Measurements from ENCODE around the gene SELENOP.

Gene SELENOP

DNA sequence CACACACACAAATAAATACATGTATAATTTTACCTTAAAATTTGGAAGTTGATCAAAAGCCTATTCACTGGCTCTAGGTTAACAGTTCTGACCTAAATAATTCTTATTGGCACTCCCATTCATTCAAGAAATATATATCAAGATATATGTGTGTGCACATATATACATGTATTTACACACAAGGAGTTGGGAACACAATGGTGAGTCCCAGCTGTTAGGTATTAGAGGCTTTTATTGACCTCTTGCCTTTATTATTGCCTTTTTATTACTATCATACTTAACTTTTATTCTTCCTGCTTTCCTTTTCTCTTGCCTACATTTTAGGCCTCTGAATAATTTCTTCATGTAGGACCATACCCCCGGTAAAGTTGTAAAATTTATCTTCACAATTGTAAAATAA is 30.1 kb downstream of the SELENOP start:
- Histone ChIP-seq H3K27me3 (ENCODE audit: control insufficient read depth, insufficient read depth, low read length) (no peaks in the 10 kb centered on the region), H3K9ac (ENCODE audit: low read depth, low read length) (no peak overlapping the region), H3K36me3 (ENCODE audit: control insufficient read depth, insufficient read depth, low read length) (no peaks in the 10 kb centered on the region), H3K4me3 (ENCODE audit: low read depth, low read length) (no peak overlapping the region), H3K9me3 (ENCODE audit: control insufficient read depth, insufficient read depth, low read length) (no peaks in the 10 kb centered on the region), H3K4me1 (ENCODE audit: control insufficient read depth, insufficient read depth, low read length) (peaks cover 4% of the 10 kb centered on the region)

DNA sequence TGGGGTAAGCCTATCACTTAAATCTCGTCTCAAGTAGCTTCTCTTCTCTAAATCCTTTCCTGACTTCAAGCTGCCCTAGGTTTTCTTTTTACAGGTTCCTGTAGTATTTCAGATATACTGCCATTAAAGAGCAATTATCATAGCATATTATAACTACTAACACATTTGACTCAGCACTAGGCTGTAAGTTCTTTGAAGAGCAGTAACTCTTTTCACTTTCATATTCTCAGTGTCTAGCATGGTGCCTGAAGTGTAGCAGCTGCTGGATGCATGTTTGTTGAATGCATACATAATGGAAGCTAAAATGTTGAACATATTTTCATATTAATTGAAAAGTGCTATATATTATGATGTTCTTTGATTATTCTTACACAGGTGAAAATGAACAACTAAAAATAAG is 32.6 kb downstream of the SELENOP start:
- no peaks in the 10 kb centered on the region for H3K27me3 ChIP-seq (ENCODE audit: control insufficient read depth, insufficient read depth, low read length)
- H3K9ac ChIP-seq (ENCODE audit: low read depth, low read length) = no peak overlapping the region
- no peaks in the 10 kb centered on the region for H3K9me3 ChIP-seq (ENCODE audit: control insufficient read depth, insufficient read depth, low read length)
- no peak overlapping the region for H3K4me3 ChIP-seq (ENCODE audit: low read depth, low read length)
- no peaks in the 10 kb centered on the region for H3K36me3 ChIP-seq (ENCODE audit: control insufficient read depth, insufficient read depth, low read length)
- H3K4me1 ChIP-seq (ENCODE audit: control insufficient read depth, insufficient read depth, low read length) = peaks cover 4% of the 10 kb centered on the region

DNA sequence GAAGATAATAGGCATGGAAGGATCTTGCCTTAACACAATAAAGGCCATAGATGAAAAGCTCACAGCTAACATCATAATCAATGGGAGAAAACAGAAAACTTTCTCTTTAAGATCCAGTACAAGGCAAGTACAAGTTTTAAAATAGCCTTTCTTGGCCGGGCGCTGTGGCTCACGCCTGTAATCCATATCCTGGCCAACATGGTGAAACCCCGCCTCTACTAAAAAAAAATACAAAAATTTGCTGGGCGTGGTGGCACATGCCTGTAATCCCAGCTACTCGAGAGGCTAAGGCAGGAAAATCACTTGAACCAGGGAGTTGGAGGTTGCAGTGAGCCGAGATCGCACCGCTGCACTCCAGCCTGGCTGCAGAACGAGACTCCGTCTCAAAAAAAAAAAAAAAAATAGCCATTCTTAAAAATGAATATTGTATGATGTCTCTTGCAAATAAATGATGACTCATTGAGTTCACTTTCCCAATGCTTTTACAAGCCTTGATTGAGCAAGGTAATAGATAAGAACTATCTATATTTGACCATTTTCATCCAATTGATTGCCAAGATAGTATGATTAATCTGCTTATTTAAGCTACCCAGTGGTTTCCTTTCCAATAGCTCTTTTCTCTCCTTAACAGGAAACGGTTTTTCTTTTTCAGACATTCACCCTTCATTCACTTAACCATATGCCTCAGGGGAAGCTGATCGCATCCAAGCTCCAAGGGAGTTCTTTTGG is 39.3 kb downstream of the SELENOP start:
- Histone ChIP-seq H3K9ac (ENCODE audit: low read depth, low read length) (no peak overlapping the region), H3K9me3 (ENCODE audit: control insufficient read depth, insufficient read depth, low read length) (no peaks in the 10 kb centered on the region), H3K27me3 (ENCODE audit: control insufficient read depth, insufficient read depth, low read length) (no peaks in the 10 kb centered on the region), H3K4me1 (ENCODE audit: control insufficient read depth, insufficient read depth, low read length) (no peaks in the 10 kb centered on the region), H3K36me3 (ENCODE audit: control insufficient read depth, insufficient read depth, low read length) (no peaks in the 10 kb centered on the region), H3K4me3 (ENCODE audit: low read depth, low read length) (no peak overlapping the region)

- Histone ChIP-seq H3K9me3 (ENCODE audit: control insufficient read depth, insufficient read depth, low read length) (no peaks in the 10 kb centered on the region), H3K4me3 (ENCODE audit: low read depth, low read length) (no peak overlapping the region), H3K4me1 (ENCODE audit: control insufficient read depth, insufficient read depth, low read length) (no peaks in the 10 kb centered on the region), H3K27me3 (ENCODE audit: control insufficient read depth, insufficient read depth, low read length) (no peaks in the 10 kb centered on the region), H3K36me3 (ENCODE audit: control insufficient read depth, insufficient read depth, low read length) (no peaks in the 10 kb centered on the region), H3K9ac (ENCODE audit: low read depth, low read length) (no peak overlapping the region)
Measured at GRCh38 chr5:42770003-42770402, 41.7 kb downstream of the SELENOP start.

GRCh38 chr5:42768106-42768504 is 43.6 kb downstream of the SELENOP start:
- no peak overlapping the region for H3K9ac ChIP-seq (ENCODE audit: low read depth, low read length)
- no peak overlapping the region for H3K4me3 ChIP-seq (ENCODE audit: low read depth, low read length)
- no peaks in the 10 kb centered on the region for H3K4me1 ChIP-seq (ENCODE audit: control insufficient read depth, insufficient read depth, low read length)
- H3K27me3 ChIP-seq (ENCODE audit: control insufficient read depth, insufficient read depth, low read length) = no peaks in the 10 kb centered on the region
- no peaks in the 10 kb centered on the region for H3K9me3 ChIP-seq (ENCODE audit: control insufficient read depth, insufficient read depth, low read length)
- no peaks in the 10 kb centered on the region for H3K36me3 ChIP-seq (ENCODE audit: control insufficient read depth, insufficient read depth, low read length)

- no peaks in the 10 kb centered on the region for H3K9me3 ChIP-seq (ENCODE audit: control insufficient read depth, insufficient read depth, low read length)
- H3K27me3 ChIP-seq (ENCODE audit: control insufficient read depth, insufficient read depth, low read length) = no peaks in the 10 kb centered on the region
- no peak overlapping the region for H3K9ac ChIP-seq (ENCODE audit: low read depth, low read length)
- no peaks in the 10 kb centered on the region for H3K4me1 ChIP-seq (ENCODE audit: control insufficient read depth, insufficient read depth, low read length)
- no peaks in the 10 kb centered on the region for H3K36me3 ChIP-seq (ENCODE audit: control insufficient read depth, insufficient read depth, low read length)
- H3K4me3 ChIP-seq (ENCODE audit: low read depth, low read length) = no peak overlapping the region
Measured at GRCh38 chr5:42767491-42768105, 44.1 kb downstream of the SELENOP start.

DNA sequence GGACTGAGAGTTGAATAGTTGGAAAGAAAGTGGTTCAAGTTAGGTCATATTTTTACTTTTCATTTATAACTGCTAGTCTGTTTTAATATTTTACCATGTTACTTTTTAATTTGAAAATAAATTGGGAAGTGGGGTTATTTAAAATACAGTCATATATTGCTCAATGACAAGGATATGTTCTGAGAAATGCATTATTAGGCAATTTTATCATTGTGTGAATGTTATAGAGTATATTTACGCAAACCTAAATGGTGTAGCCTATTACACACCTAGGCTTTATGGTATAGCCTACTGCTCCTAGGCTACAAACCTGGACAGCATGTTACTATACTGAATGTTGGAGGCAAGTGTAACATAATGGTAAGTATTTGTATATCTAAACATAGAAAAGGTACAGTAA is 49.9 kb downstream of the SELENOP start:
- Histone ChIP-seq H3K9me3 (ENCODE audit: control insufficient read depth, insufficient read depth, low read length) (no peaks in the 10 kb centered on the region), H3K4me1 (ENCODE audit: control insufficient read depth, insufficient read depth, low read length) (peaks cover 6% of the 10 kb centered on the region), H3K9ac (ENCODE audit: low read depth, low read length) (no peak overlapping the region), H3K27me3 (ENCODE audit: control insufficient read depth, insufficient read depth, low read length) (no peaks in the 10 kb centered on the region), H3K4me3 (ENCODE audit: low read depth, low read length) (no peak overlapping the region), H3K36me3 (ENCODE audit: control insufficient read depth, insufficient read depth, low read length) (no peaks in the 10 kb centered on the region)

DNA sequence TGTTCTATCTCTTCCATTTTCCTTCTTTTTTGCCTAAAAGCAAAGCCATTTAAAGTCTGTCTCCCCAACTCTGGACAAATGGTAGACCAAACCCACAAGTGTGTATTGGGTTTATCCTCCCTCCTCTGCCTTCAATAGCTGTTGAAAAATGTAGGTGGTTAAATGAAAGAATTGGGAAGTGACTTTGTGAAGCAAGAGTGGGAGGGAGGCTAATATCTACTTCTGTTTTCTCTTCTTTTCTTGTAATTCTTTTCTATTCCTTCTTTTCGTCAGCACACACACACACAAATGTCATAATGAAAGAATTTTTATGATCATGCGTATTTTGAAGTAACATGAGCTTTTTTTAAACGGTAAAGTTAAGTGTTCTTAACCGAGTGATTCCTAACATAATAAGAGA is 51.3 kb downstream of the SELENOP start:
- H3K4me3 ChIP-seq (ENCODE audit: low read depth, low read length) = no peak overlapping the region
- no peaks in the 10 kb centered on the region for H3K36me3 ChIP-seq (ENCODE audit: control insufficient read depth, insufficient read depth, low read length)

GRCh38 chr5:42759456-42759855 is 52.2 kb downstream of the SELENOP start:
- Histone ChIP-seq H3K4me1 (ENCODE audit: control insufficient read depth, insufficient read depth, low read length) (peaks cover 6% of the 10 kb centered on the region), H3K4me3 (ENCODE audit: low read depth, low read length) (no peak overlapping the region), H3K9me3 (ENCODE audit: control insufficient read depth, insufficient read depth, low read length) (no peaks in the 10 kb centered on the region)

More for the DNA sequence above, 51.3 kb downstream of the SELENOP start:
- no peaks in the 10 kb centered on the region for H3K27me3 ChIP-seq (ENCODE audit: control insufficient read depth, insufficient read depth, low read length)
- peaks cover 6% of the 10 kb centered on the region for H3K4me1 ChIP-seq (ENCODE audit: control insufficient read depth, insufficient read depth, low read length)
- H3K9ac ChIP-seq (ENCODE audit: low read depth, low read length) = no peak overlapping the region
- no peaks in the 10 kb centered on the region for H3K9me3 ChIP-seq (ENCODE audit: control insufficient read depth, insufficient read depth, low read length)

DNA sequence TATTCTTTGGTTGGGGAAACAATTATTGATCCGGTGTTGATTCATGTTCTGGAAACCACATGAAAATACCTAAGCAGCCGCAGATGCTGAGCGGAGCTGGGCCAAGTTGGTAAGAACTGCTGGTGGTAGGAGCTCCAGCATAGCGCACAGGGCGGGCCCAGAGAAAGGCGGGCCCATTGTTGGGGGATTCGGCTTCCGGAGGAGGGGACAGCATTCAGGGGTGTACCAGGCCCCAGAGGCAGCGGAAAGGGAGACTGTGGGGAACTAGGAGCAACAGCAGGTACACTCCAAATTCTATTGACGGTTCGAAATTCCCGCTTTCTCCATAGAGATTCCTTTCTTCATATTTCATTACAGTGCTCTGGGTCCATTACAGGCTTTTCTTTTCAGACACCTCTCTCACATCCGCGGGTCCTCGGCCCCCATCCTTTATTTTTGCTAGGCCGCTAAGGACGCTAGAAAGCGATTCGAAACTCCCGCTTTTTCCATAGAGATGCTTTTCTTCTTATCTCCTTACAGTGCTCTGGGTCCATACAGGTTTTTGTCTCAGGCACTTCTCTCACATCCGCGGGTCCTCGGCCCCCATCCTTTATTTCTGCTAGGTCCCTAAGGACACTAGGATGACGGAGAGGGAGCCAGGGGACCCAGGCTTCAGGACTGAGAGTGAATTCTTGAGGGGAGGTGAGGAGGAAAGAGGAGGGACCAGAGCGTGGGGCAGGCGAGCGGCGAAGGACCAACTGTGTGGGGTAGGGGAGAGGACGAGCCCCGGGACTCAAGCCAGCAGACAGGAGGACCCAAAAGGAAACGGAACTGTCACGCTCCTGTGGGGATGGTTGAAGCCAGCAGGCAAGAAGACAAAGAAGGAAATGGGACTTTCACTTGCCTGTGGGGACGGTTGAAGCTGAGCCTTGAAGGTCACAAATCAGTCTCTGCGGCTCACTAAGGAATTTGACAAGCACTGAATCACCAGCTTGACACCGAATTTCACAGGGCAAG is 54.8 kb downstream of the SELENOP start, which contains the start of gene CCDC152:
Gene CCDC152 (plus strand): TSS at position 213 of the 996 bp plus-strand sequence. CDS start 2,304 bp downstream, outside the sequence.
- H3K4me3 ChIP-seq (ENCODE audit: low read depth, low read length) = peak within 1 kb of the TSS; percentile 44
- H3K36me3 ChIP-seq (ENCODE audit: control insufficient read depth, insufficient read depth, low read length) = no peaks in the 10 kb centered on the region
- H3K9me3 ChIP-seq (ENCODE audit: control insufficient read depth, insufficient read depth, low read length) = no peaks in the 10 kb centered on the region
- peaks cover 6% of the 10 kb centered on the region for H3K4me1 ChIP-seq (ENCODE audit: control insufficient read depth, insufficient read depth, low read length)
- no peaks in the 10 kb centered on the region for H3K27me3 ChIP-seq (ENCODE audit: control insufficient read depth, insufficient read depth, low read length)
- H3K9ac ChIP-seq (ENCODE audit: low read depth, low read length) = no peak within 1 kb of the TSS

More at GRCh38 chr5:42759456-42759855, 52.2 kb downstream of the SELENOP start:
- H3K36me3 ChIP-seq (ENCODE audit: control insufficient read depth, insufficient read depth, low read length) = no peaks in the 10 kb centered on the region
- H3K9ac ChIP-seq (ENCODE audit: low read depth, low read length) = no peak overlapping the region
- no peaks in the 10 kb centered on the region for H3K27me3 ChIP-seq (ENCODE audit: control insufficient read depth, insufficient read depth, low read length)

DNA sequence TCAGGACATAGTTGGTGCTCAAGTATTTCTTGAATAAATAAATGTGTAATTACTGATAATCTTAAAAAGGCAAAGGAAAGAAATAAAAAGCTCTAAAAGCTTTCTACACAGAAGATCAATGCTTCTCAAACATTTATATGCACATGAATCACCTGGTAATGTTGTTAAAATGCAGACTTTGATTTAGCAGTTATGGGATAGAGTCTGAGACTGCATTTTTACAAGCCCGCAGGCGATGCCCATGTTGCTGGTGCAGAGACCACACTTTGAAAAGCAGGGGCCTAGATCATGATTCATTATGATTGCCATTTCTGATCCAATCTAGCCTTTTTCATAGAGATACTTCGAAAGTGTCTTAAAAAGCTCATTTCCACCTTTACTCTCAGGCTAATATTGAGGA is 58.6 kb downstream of the SELENOP start:
- Histone ChIP-seq H3K36me3 (ENCODE audit: control insufficient read depth, insufficient read depth, low read length) (no peaks in the 10 kb centered on the region), H3K4me3 (ENCODE audit: low read depth, low read length) (no peak overlapping the region), H3K4me1 (ENCODE audit: control insufficient read depth, insufficient read depth, low read length) (peaks cover 3% of the 10 kb centered on the region), H3K27me3 (ENCODE audit: control insufficient read depth, insufficient read depth, low read length) (no peaks in the 10 kb centered on the region), H3K9me3 (ENCODE audit: control insufficient read depth, insufficient read depth, low read length) (no peaks in the 10 kb centered on the region), H3K9ac (ENCODE audit: low read depth, low read length) (no peak overlapping the region)
